Gastroesophageal sphincter (tissue), 4 donors: ENCODE results near the gene TBCK. TPM values are rescaled to one million over a fixed set of nuclear protein-coding genes. Genes with fewer than 3 reads are reported as not detected.

Source experiments
- ATAC-seq: fragments of 150-250 bp; one replicate; pipeline ENCODE4 v1.9.1; 2016; ENCODE audit warnings: mild to moderate bottlenecking, moderate library complexity
- H3K27ac ChIP-seq, 4 donors: fragments of 200-600 bp; sonication (generic) in 3 of 4; 1 replicate in 3 of 4; 2 replicates in 1 of 4; pipeline ENCODE4 v1.5.1; 2016 to 2019
- H3K27me3 ChIP-seq: fragments of 200-600 bp; sonication (generic); one replicate; pipeline ENCODE4 v1.5.1; 2019
- H3K36me3 ChIP-seq, 2 donors: fragments of 200-600 bp; sonication (generic); one replicate each; pipeline ENCODE4 v1.5.1; 2019; ENCODE audit warnings: control low read depth in 1 of 2
- H3K4me1 ChIP-seq, 3 donors: fragments of 200-600 bp; sonication (generic); 1 replicate in 2 of 3; 2 replicates in 1 of 3; pipeline ENCODE4 v1.5.1; 2016 to 2019; ENCODE audit warnings: control low read depth in 2 of 3
- H3K4me3 ChIP-seq, 2 donors: fragments of 200-600 bp; sonication (generic); one replicate each; pipeline ENCODE4 v1.5.1; 2019; ENCODE audit warnings: mild to moderate bottlenecking in 1 of 2, moderate library complexity in 1 of 2
- H3K9me3 ChIP-seq, 3 donors: fragments of 200-600 bp; sonication (generic); one replicate each; pipeline ENCODE4 v1.5.1; 2017 to 2019; ENCODE audit warnings: control low read depth in 2 of 3
- CTCF ChIP-seq, 4 experiments: fragments of 200-600 bp in 2 of 4; fragments of 450-650 bp in 2 of 4; sonication (generic) in 1 of 4; IDR thresholded peaks; one replicate each; pipeline ENCODE4 v1.5.1; 2017 to 2019; ENCODE audit warnings: antibody characterized with exemption in 4 of 4, mild to moderate bottlenecking in 2 of 4, moderate library complexity in 2 of 4
- EP300 ChIP-seq: sonication (generic); formaldehyde crosslinking; IDR thresholded peaks from one replicate; pipeline ENCODE4 v1.6.1; 2017; ENCODE audit warnings: antibody characterized with exemption, mild to moderate bottlenecking
- POLR2A ChIP-seq, 2 donors: fragments of 450-650 bp; IDR thresholded peaks; one replicate each; pipeline ENCODE4 v1.6.1; 2017; ENCODE audit warnings: antibody characterized with exemption in 2 of 2, mild to moderate bottlenecking in 2 of 2, moderate library complexity in 1 of 2
- POLR2AphosphoS5 ChIP-seq: sonication (generic); formaldehyde crosslinking; IDR thresholded peaks from one replicate; pipeline ENCODE4 v1.6.1; 2017; ENCODE audit warnings: antibody characterized with exemption
- WGBS, 2 donors: methylation state at CpG; one replicate each; pipeline ENCODE4 v1.1.5; 2018; ENCODE audit warnings: low coverage in 1 of 2; 5-methylcytosine and 5-hydroxymethylcytosine counted together
- total RNA-seq, 4 donors: library from RNA; depleted of rRNA; stranded (reverse); fragments of >200 nt; gene quantifications; one replicate each; pipeline ENCODE4 v1.1.0, GENCODE V29; 2016

Gene TBCK
- total RNA-seq, 4 donors from 2014 or later = 18.9 to 42.0 (median 20.9) TPM

GRCh38 chr4:106046083-106046482 is 269.9 kb downstream of the TBCK start:
- Histone ChIP-seq H3K9me3 (no peaks in the 10 kb centered on the region), H3K36me3 (peaks cover 0 to 7% of the 10 kb centered on the region in 2 donors), H3K27me3 (no peaks in the 10 kb centered on the region), H3K4me3 (no peak overlapping the region), H3K27ac (no peak overlapping the region), H3K4me1 (peaks cover 5 to 28% (median 10%) of the 10 kb centered on the region in 3 donors)
- TF ChIP-seq EP300 (no peak), CTCF (IDR thresholded peaks at IDR 0.05) (no peak), POLR2A (IDR thresholded peaks at IDR 0.05) (no peak), POLR2AphosphoS5 (no peak)
- ATAC-seq = no peak
- WGBS, 2 donors = 79 to 83% methylated on average over 3 of the region's 3 CpGs

- ATAC-seq = no peak
- Histone ChIP-seq H3K36me3 (peaks cover 0 to 7% of the 10 kb centered on the region in 2 donors), H3K27ac (no peak overlapping the region), H3K9me3 (no peaks in the 10 kb centered on the region), H3K4me3 (no peak overlapping the region), H3K27me3 (no peaks in the 10 kb centered on the region), H3K4me1 (peaks cover 0 to 24% (median 5%) of the 10 kb centered on the region in 3 donors)
- TF ChIP-seq POLR2AphosphoS5 (no peak), POLR2A (IDR thresholded peaks at IDR 0.05) (no peak), EP300 (no peak), CTCF (IDR thresholded peaks at IDR 0.05) (no peak)
- WGBS, 2 donors = 20 to 27% methylated on average over 2 of the region's 2 CpGs
Observed at GRCh38 chr4:106041294-106042002, 274.6 kb downstream of the TBCK start.

GRCh38 chr4:106039796-106040195 is 276.2 kb downstream of the TBCK start:
- WGBS, 2 donors = 18 to 28% methylated on average over 3 of the region's 3 CpGs
- H3K4me3 ChIP-seq = no peak overlapping the region
- H3K4me1 ChIP-seq = peaks cover 0 to 25% (median 5%) of the 10 kb centered on the region in 3 donors
- no peak for ATAC-seq
- H3K9me3 ChIP-seq = no peaks in the 10 kb centered on the region
- TF ChIP-seq POLR2A (IDR thresholded peaks at IDR 0.05) = no peak
- TF ChIP-seq POLR2AphosphoS5 = no peak
- no peak for TF ChIP-seq EP300
- TF ChIP-seq CTCF (IDR thresholded peaks at IDR 0.05) = no peak
- no peaks in the 10 kb centered on the region for H3K36me3 ChIP-seq
- H3K27ac ChIP-seq = no peak overlapping the region
- H3K27me3 ChIP-seq = no peaks in the 10 kb centered on the region

GRCh38 chr4:106038908-106039307 is 277.1 kb downstream of the TBCK start:
- H3K27me3 ChIP-seq = no peaks in the 10 kb centered on the region
- peaks cover 0 to 34% (median 5%) of the 10 kb centered on the region in 3 donors for H3K4me1 ChIP-seq
- no peaks in the 10 kb centered on the region for H3K9me3 ChIP-seq
- no peak for ATAC-seq
- no peaks in the 10 kb centered on the region for H3K36me3 ChIP-seq
- H3K4me3 ChIP-seq = no peak overlapping the region
- WGBS, 2 donors = 74 to 77% methylated on average over 2 of the region's 2 CpGs
- H3K27ac ChIP-seq = no peak overlapping the region
- no peak for TF ChIP-seq CTCF (IDR thresholded peaks at IDR 0.05)
- no peak for TF ChIP-seq EP300
- no peak for TF ChIP-seq POLR2AphosphoS5
- no peak for TF ChIP-seq POLR2A (IDR thresholded peaks at IDR 0.05)

- H3K27me3 ChIP-seq = no peaks in the 10 kb centered on the region
- TF ChIP-seq CTCF (IDR thresholded peaks at IDR 0.05) = no peak
- TF ChIP-seq POLR2AphosphoS5 = no peak
- TF ChIP-seq EP300 = no peak
- H3K27ac ChIP-seq = no peak overlapping the region
- WGBS, 2 donors = 66 to 67% methylated on average over 1 to 2 of the region's 2 CpGs
- no peak for ATAC-seq
- H3K4me3 ChIP-seq = no peak overlapping the region
- H3K9me3 ChIP-seq = no peaks in the 10 kb centered on the region
- peaks cover 0 to 34% (median 5%) of the 10 kb centered on the region in 3 donors for H3K4me1 ChIP-seq
- no peaks in the 10 kb centered on the region for H3K36me3 ChIP-seq
Observed at GRCh38 chr4:106038012-106038411, 278.0 kb downstream of the TBCK start.
